K562 (cell line): ENCODE measurements around the gene TXNRD2. TPM values are rescaled to one million over a fixed set of nuclear protein-coding genes. Genes with fewer than 3 reads are reported as not detected.

Source experiments
- ATAC-seq: fragments of 200-7000 bp; cut with Tn5 transposase; 3 replicates; pipeline ENCODE4 v1.9.1; 2020; ENCODE audit warnings: moderate library complexity
- BruUV-seq: library from RNA; stranded (reverse); fragments of 400-500 nt; replicated peaks from 2 replicates; lab custom pipeline; 2021; lab: Mats Ljungman, UMichigan
- CTCF ChIA-PET: fragments of 300-600 bp; formaldehyde crosslinking; extraction: SDS; loops from one replicate; lab custom pipeline; 2021; ENCODE audit warnings: low intra/inter-chr PET ratio; lab: Yijun Ruan, JAX
- POLR2A ChIA-PET: fragments of 300-600, 350-650 bp; sonication (Branson Sonifier 250); formaldehyde crosslinking; extraction: SDS; loops from one replicate; lab custom pipeline; 2021; ENCODE audit warnings: antibody characterized with exemption, inconsistent platforms; lab: Yijun Ruan, JAX
- DNase-seq, 4 experiments: peaks; one replicate each; pipeline versions ENCODE4 v3.0.0 to v3.0.0-alpha.2; 2011 to 2018; ENCODE audit warnings: low spot score in 3 of 4, mixed read lengths in 3 of 4; ENCODE audit errors: extremely low read depth in 1 of 4
- FAIRE-seq: peaks from 2 replicates; lab custom pipeline; 2011; peaks lifted over from hg19 to GRCh38; lab: Jason Lieb, UNC
- H2AFZ ChIP-seq: 2 replicates; pipeline ENCODE4 v1.6.0; 2011; ENCODE audit warnings: low read depth, low read length, control low read depth, inconsistent platforms
- H3K27ac ChIP-seq: fragments of 200-600 bp; 3 replicates; pipeline ENCODE4 v1.8.0; 2011; ENCODE audit warnings: low read depth, mild to moderate bottlenecking, control low read depth, inconsistent platforms, low read length, moderate library complexity, mixed read lengths; ENCODE audit errors: extremely low read depth
- H3K27me3 ChIP-seq, 2 experiments: fragments of 300-600 bp in 1 of 2; 2 replicates in 1 of 2; 3 replicates in 1 of 2; pipeline versions ENCODE4 v1.6.0 to v1.8.0; 2011; ENCODE audit warnings: inconsistent platforms in 2 of 2, low read length in 2 of 2, mild to moderate bottlenecking in 1 of 2, mixed read lengths in 1 of 2, moderate library complexity in 1 of 2; ENCODE audit not compliant: control insufficient read depth in 2 of 2, insufficient read depth in 2 of 2
- H3K36me3 ChIP-seq: fragments of 300-600 bp; 3 replicates; pipeline ENCODE4 v1.8.0; 2011; ENCODE audit warnings: mild to moderate bottlenecking, low read length, inconsistent platforms; ENCODE audit not compliant: control insufficient read depth, insufficient read depth
- H3K4me1 ChIP-seq, 2 experiments: fragments of 200-600 bp in 1 of 2; replicated peaks in 1 of 2; 2 replicates in 1 of 2; 3 replicates in 1 of 2; pipeline versions ENCODE4 v1.5.1 to v1.8.0; 2011; ENCODE audit warnings: inconsistent platforms in 2 of 2, low read length in 2 of 2, mild to moderate bottlenecking in 1 of 2, mixed read lengths in 1 of 2, moderate library complexity in 1 of 2; ENCODE audit not compliant: control insufficient read depth in 2 of 2, insufficient read depth in 2 of 2
- H3K4me2 ChIP-seq: 2 replicates; pipeline ENCODE4 v1.6.1; 2011; ENCODE audit warnings: low read length, control low read depth, inconsistent platforms, mixed read lengths; ENCODE audit not compliant: insufficient read depth
- H3K4me3 ChIP-seq: fragments of 200-600 bp; sonication (generic), shearing (Covaris generic); 2 replicates; pipeline ENCODE4 v1.5.1; 2016; ENCODE audit warnings: control low read depth, inconsistent platforms
- H3K79me2 ChIP-seq: fragments of 200-600 bp; 3 replicates; pipeline ENCODE4 v1.8.0; 2011; ENCODE audit warnings: low read length, inconsistent platforms; ENCODE audit not compliant: control insufficient read depth, insufficient read depth
- H3K9ac ChIP-seq, 2 experiments: 2 replicates each; pipeline versions ENCODE4 v1.6.0 to v1.6.1; 2011; ENCODE audit warnings: low read depth in 2 of 2, low read length in 2 of 2, control low read depth in 1 of 2, inconsistent platforms in 1 of 2, mild to moderate bottlenecking in 1 of 2, mixed read lengths in 1 of 2; ENCODE audit not compliant: insufficient read depth in 1 of 2
- H3K9me1 ChIP-seq: one replicate; pipeline ENCODE4 v1.6.0; 2011; ENCODE audit warnings: inconsistent platforms, mild to moderate bottlenecking, low read length, moderate library complexity; ENCODE audit not compliant: control insufficient read depth, insufficient read depth
- H3K9me3 ChIP-seq: replicated peaks from 2 replicates; pipeline ENCODE4 v1.5.1; 2011; ENCODE audit warnings: low read depth, low read length, inconsistent platforms; ENCODE audit not compliant: control insufficient read depth, insufficient read depth
- H4K20me1 ChIP-seq: replicated peaks from 2 replicates; pipeline ENCODE4 v1.6.1; 2011; ENCODE audit warnings: low read length, inconsistent platforms, mixed read lengths; ENCODE audit not compliant: control insufficient read depth, insufficient read depth
- CEBPB ChIP-seq: fragments of 450-650 bp; IDR thresholded peaks from 2 replicates; pipeline ENCODE4 v1.6.1; 2016; ENCODE audit warnings: missing genetic modification characterization, missing compliant biosample characterization
- E2F5 ChIP-seq: sonication (generic); formaldehyde crosslinking; IDR thresholded peaks from 2 replicates; pipeline ENCODE4 v1.8.0; 2022; ENCODE audit warnings: mild to moderate bottlenecking, missing genetic modification reagents
- HDAC8 ChIP-seq: fragments of 450-650 bp; IDR thresholded peaks from 2 replicates; pipeline ENCODE4 v1.6.1; 2016; ENCODE audit warnings: mild to moderate bottlenecking, missing genetic modification characterization, moderate library complexity, missing compliant biosample characterization
- NFATC3 ChIP-seq: fragments of 450-650 bp; IDR thresholded peaks from 2 replicates; pipeline ENCODE4 v1.6.1; 2017; ENCODE audit warnings: mild to moderate bottlenecking
- NFIC ChIP-seq: fragments of 450-650 bp; IDR thresholded peaks from 2 replicates; pipeline ENCODE4 v1.6.1; 2017; ENCODE audit warnings: mild to moderate bottlenecking, inconsistent platforms
- NFIX ChIP-seq: fragments of 250-450 bp; sonication (Bioruptor Pico); IDR thresholded peaks from 2 replicates; pipeline ENCODE4 v1.4.0; 2020; ENCODE audit warnings: low read depth, mild to moderate bottlenecking, moderate library complexity
- OTX1 ChIP-seq: fragments of 450-650 bp; formaldehyde crosslinking; IDR thresholded peaks from 2 replicates; pipeline ENCODE4 v1.4.0; 2022; ENCODE audit warnings: mild to moderate bottlenecking
- POLR2G ChIP-seq: fragments of 200-400 bp; formaldehyde crosslinking; IDR thresholded peaks from 2 replicates; pipeline ENCODE4 v1.6.1; 2017; ENCODE audit warnings: low read depth, mild to moderate bottlenecking, antibody characterized with exemption, low read length, moderate library complexity
- PTBP1 ChIP-seq: fragments of 200-400 bp; formaldehyde crosslinking; IDR thresholded peaks from 2 replicates; pipeline ENCODE4 v1.6.1; 2017; ENCODE audit warnings: low read depth, low read length
- SMARCC2 ChIP-seq: fragments of 450-650 bp; IDR thresholded peaks from 2 replicates; pipeline ENCODE4 v1.6.1; 2017; ENCODE audit warnings: antibody characterized with exemption, moderate library complexity, mild to moderate bottlenecking, low read depth
- SRF ChIP-seq, 2 experiments: fragments of 250-450, 450-650 bp in 1 of 2; sonication (Bioruptor Pico) in 1 of 2; sonication (generic) in 1 of 2; formaldehyde crosslinking; IDR thresholded peaks; 2 replicates each; pipeline versions ENCODE4 v1.5.0 to v1.5.1; 2020 to 2022; ENCODE audit warnings: mild to moderate bottlenecking in 1 of 2, missing genetic modification reagents in 1 of 2
- TAF9B ChIP-seq: fragments of 450-650 bp; IDR thresholded peaks from 2 replicates; pipeline ENCODE4 v1.6.1; 2018; ENCODE audit warnings: mild to moderate bottlenecking; ENCODE audit not compliant: partially characterized antibody
- TEAD1 ChIP-seq, 2 experiments: fragments of 450-650 bp in 1 of 2; sonication (generic) in 1 of 2; formaldehyde crosslinking; IDR thresholded peaks; 2 replicates each; pipeline versions ENCODE4 v1.4.0 to v1.8.0; 2020 to 2022; ENCODE audit warnings: mild to moderate bottlenecking in 2 of 2, missing genetic modification reagents in 1 of 2
- ZBTB7A ChIP-seq: IDR thresholded peaks from 2 replicates; pipeline ENCODE4 v1.6.1; 2011; ENCODE audit warnings: low read depth, mild to moderate bottlenecking, low read length, moderate library complexity, borderline replicate concordance; ENCODE audit not compliant: control insufficient read depth
- ZKSCAN1 ChIP-seq: fragments of 150-350 bp; IDR thresholded peaks from 2 replicates; pipeline ENCODE4 v1.6.1; 2016; ENCODE audit warnings: low read depth, low read length
- ZNF23 ChIP-seq: fragments of 250-450 bp; sonication (Bioruptor Pico); IDR thresholded peaks from 2 replicates; pipeline ENCODE4 v1.4.0; 2020; ENCODE audit warnings: mild to moderate bottlenecking
- WGBS: fragments of 100-300 bp; shearing (Covaris generic); methylation state at CpG from one replicate; pipeline ENCODE4 v1.1.6; 2016; ENCODE audit warnings: low coverage, mixed read lengths; ENCODE audit not compliant: insufficient coverage; ENCODE audit errors: missing lambda C conversion rate; 5-methylcytosine and 5-hydroxymethylcytosine counted together
- in situ Hi-C: fragments of 300-500 bp; cut with MboI; formaldehyde crosslinking; loops from 4 replicates; pipeline ENCODE4 v1.15.0; 2018; ENCODE audit warnings: inconsistent platforms, mixed read lengths
- intact Hi-C: fragments of 100-400 bp; cut with micrococcal nuclease; formaldehyde crosslinking; loops from 2 replicates; pipeline ENCODE4 v1.14.2; 2022
- polyA plus RNA-seq, 8 experiments: library from polyadenylated mRNA; depleted of rRNA in 4 of 8; stranded (reverse) in 5 of 8; unstranded in 3 of 8; fragments of >200 nt; fragmentation: Nextera tagmentation in 2 of 8; fragmentation: Illumina TruSeq in 1 of 8; extraction: Ambion mirVana in 2 of 8; extraction: Trizol in 1 of 8; gene quantifications; 2 replicates each; pipeline versions ENCODE4 v1.2.1 to v1.2.3, GENCODE V29; 2011 to 2014; ENCODE audit warnings: inconsistent platforms in 1 of 8, missing spikeins in 1 of 8
- total RNA-seq, 7 experiments: library from RNA; depleted of rRNA in 6 of 7; stranded (reverse); fragments of >200 nt in 6 of 7; fragmentation: Illumina TruSeq in 2 of 7; extraction: Trizol in 2 of 7; gene quantifications; 2 replicates each; pipeline versions ENCODE4 v1.2.1 to v1.2.3, GENCODE V29; 2011 to 2021; ENCODE audit warnings: low replicate concordance in 1 of 7
- TF ChIP-seq, protein P1 (sequence below): fragments of 250-450 bp; sonication (Bioruptor Pico); IDR thresholded peaks from 2 replicates; pipeline ENCODE4 v1.5.0; 2021; ENCODE audit warnings: mild to moderate bottlenecking, borderline replicate concordance

Gene TXNRD2
- total and polyA plus RNA-seq, 9 of the 15 experiments (the other 6 are each of a cell fraction or from before 2014, with no cell fraction given): 3.3 to 80.2 (median 49.4) TPM

DNA sequence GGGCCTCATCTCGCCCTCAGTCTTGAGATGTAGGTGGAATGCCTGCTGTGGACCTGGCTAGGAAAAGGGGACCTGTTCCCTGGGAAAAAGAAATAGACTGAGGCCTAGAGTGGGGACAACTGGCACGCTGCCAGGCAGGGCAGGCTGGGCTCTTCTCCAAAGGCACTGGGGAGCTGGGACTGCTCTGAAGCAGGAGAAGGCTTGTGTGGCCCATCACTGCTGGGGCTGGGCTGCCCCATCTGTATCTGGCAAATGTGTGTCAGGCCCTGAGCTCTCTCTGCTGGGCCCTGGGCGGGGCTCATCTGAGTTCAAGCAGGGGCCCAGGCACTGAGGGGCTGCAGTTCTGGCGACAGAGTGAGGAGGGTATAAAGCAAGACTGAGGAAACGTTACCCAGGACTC is 42.1 kb upstream of the TXNRD2 start:
- peak; percentile 49 for FAIRE-seq
- ChIA-PET POLR2A (interaction anchor here (0.6 to 5.7 kb wide), 9 partner anchors 10 to 262 kb away, joined by 3 to 56 read pairs (median 5); partner anchors contain the start of gene TBX1), CTCF (no interaction called here)
- H3K27me3 ChIP-seq: no peaks in the 10 kb centered on the region
- DNase-seq: no peak
- in situ Hi-C loops: no loop called here
- no peak overlapping the region for H3K4me2 ChIP-seq
- no peaks in the 10 kb centered on the region for H3K79me2 ChIP-seq
- no peak for ATAC-seq
- peaks cover 27% of the 10 kb centered on the region; the same call in 2 of the 3 replicates for H3K36me3 ChIP-seq
- no peak overlapping the region for H2AFZ ChIP-seq
- 44% methylated on average over 5 of the region's 5 CpGs for WGBS
- H4K20me1 ChIP-seq: peaks cover 60% of the 10 kb centered on the region
- no peaks in the 10 kb centered on the region for H3K9me3 ChIP-seq
- H3K4me1 ChIP-seq: peaks cover 26 to 85% of the 10 kb centered on the region in 2 experiments
- H3K4me3 ChIP-seq: no peak overlapping the region
- peaks cover 28% of the 10 kb centered on the region for H3K9me1 ChIP-seq
- peak overlapping the region in 1 of 2 experiments; percentile 40; a peak in 3 of 4 replicates for H3K9ac ChIP-seq
- intact Hi-C loops: no loop called here
- H3K27ac ChIP-seq: 0 out of 3 replicates have a peak overlapping the region, but pooled peaks have one; percentile 2
- BruUV-seq: no TSS peak
- 0 out of 2 replicates have a peak, but pooled peaks have one; percentile 36 for TF ChIP-seq PTBP1
- no peak for TF ChIP-seq TAF9B
- TF ChIP-seq NFIC: peak; percentile 98
- TF ChIP-seq HDAC8 (tag): 0 out of 2 replicates have a peak, but pooled peaks have one; percentile 12
- 0 out of 4 replicates have a peak, but pooled peaks of 1 of the 2 experiments have one; percentile 9 for TF ChIP-seq TEAD1 (CRISPR knock-in tag; IDR thresholded peaks at IDR 0.05)
- peak; percentile 90 for TF ChIP-seq NFIX (CRISPR knock-in tag)
- TF ChIP-seq E2F5 (CRISPR knock-in tag): no peak
- TF ChIP-seq, protein P1, sequence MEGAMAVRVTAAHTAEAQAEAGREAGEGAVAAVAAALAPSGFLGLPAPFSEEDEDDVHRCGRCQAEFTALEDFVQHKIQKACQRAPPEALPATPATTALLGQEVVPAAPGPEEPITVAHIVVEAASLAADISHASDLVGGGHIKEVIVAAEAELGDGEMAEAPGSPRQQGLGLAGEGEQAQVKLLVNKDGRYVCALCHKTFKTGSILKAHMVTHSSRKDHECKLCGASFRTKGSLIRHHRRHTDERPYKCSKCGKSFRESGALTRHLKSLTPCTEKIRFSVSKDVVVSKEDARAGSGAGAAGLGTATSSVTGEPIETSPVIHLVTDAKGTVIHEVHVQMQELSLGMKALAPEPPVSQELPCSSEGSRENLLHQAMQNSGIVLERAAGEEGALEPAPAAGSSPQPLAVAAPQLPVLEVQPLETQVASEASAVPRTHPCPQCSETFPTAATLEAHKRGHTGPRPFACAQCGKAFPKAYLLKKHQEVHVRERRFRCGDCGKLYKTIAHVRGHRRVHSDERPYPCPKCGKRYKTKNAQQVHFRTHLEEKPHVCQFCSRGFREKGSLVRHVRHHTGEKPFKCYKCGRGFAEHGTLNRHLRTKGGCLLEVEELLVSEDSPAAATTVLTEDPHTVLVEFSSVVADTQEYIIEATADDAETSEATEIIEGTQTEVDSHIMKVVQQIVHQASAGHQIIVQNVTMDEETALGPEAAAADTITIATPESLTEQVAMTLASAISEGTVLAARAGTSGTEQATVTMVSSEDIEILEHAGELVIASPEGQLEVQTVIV (CRISPR knock-in tag): 0 out of 2 replicates have a peak, but pooled peaks have one; percentile 23
- TF ChIP-seq POLR2G: 0 out of 2 replicates have a peak, but pooled peaks have one; percentile 5
- no peak for TF ChIP-seq CEBPB (tag)
- 0 out of 2 replicates have a peak, but pooled peaks have one; percentile 8 for TF ChIP-seq ZKSCAN1
- 0 out of 4 replicates have a peak, but pooled peaks of 1 of the 2 experiments have one; percentile 16 for TF ChIP-seq SRF (CRISPR knock-in tag; IDR thresholded peaks at IDR 0.05)
- 0 out of 2 replicates have a peak, but pooled peaks have one; percentile 21 for TF ChIP-seq OTX1 (CRISPR knock-in tag)
- no peak for TF ChIP-seq NFATC3
- TF ChIP-seq ZNF23 (CRISPR knock-in tag): no peak
- no peak for TF ChIP-seq SMARCC2
- TF ChIP-seq ZBTB7A: peak; percentile 35; the same call in 1 of the 2 replicates
